BE2C (cell line): ENCODE measurements around the gene CDKL2.

Source experiments
- DNase-seq: peaks from one replicate; pipeline ENCODE4 v3.0.0-alpha.2; 2020
- H3K27me3 ChIP-seq: fragments of 250-450 bp; sonication (Bioruptor Pico); 2 replicates; pipeline ENCODE4 v1.5.1; 2020; ENCODE audit warnings: mild to moderate bottlenecking
- H3K36me3 ChIP-seq: fragments of 250-450 bp; sonication (Bioruptor Pico); 2 replicates; pipeline ENCODE4 v1.5.1; 2020; ENCODE audit warnings: mild to moderate bottlenecking
- H3K4me1 ChIP-seq: fragments of 250-450 bp; sonication (Bioruptor Pico); 2 replicates; pipeline ENCODE4 v1.5.1; 2020
- H3K4me3 ChIP-seq: 2 replicates; pipeline ENCODE4 v1.5.1; 2011; ENCODE audit warnings: low read depth, low read length
- H3K9me3 ChIP-seq: fragments of 250-450 bp; sonication (Bioruptor Pico); 2 replicates; pipeline ENCODE4 v1.5.1; 2020
- CTCF ChIP-seq: IDR thresholded peaks from 2 replicates; pipeline ENCODE4 v1.5.1; 2012; ENCODE audit warnings: mild to moderate bottlenecking, low read depth, low read length

Gene CDKL2

GRCh38 chr4:75621715-75622114 is 8.6 kb downstream of the CDKL2 start:
- Histone ChIP-seq H3K36me3 (no peaks in the 10 kb centered on the region), H3K4me1 (no peaks in the 10 kb centered on the region), H3K4me3 (no peak overlapping the region), H3K27me3 (no peaks in the 10 kb centered on the region), H3K9me3 (no peaks in the 10 kb centered on the region)
- no peak for TF ChIP-seq CTCF
- DNase-seq, result no peak

- no peaks in the 10 kb centered on the region for H3K9me3 ChIP-seq
- DNase-seq, result no peak
- no peaks in the 10 kb centered on the region for H3K36me3 ChIP-seq
- TF ChIP-seq CTCF, result no peak
- H3K4me3 ChIP-seq, result no peak overlapping the region
- no peaks in the 10 kb centered on the region for H3K27me3 ChIP-seq
- no peaks in the 10 kb centered on the region for H3K4me1 ChIP-seq
These were observed 18.0 kb downstream of the CDKL2 start for GRCh38 chr4:75612306-75612705.

GRCh38 chr4:75605928-75606327 is 24.4 kb downstream of the CDKL2 start:
- no peak for TF ChIP-seq CTCF
- no peaks in the 10 kb centered on the region for H3K36me3 ChIP-seq
- no peak for DNase-seq
- H3K27me3 ChIP-seq, result no peaks in the 10 kb centered on the region
- H3K4me3 ChIP-seq, result no peak overlapping the region
- no peaks in the 10 kb centered on the region for H3K4me1 ChIP-seq
- no peaks in the 10 kb centered on the region for H3K9me3 ChIP-seq

- no peaks in the 10 kb centered on the region for H3K27me3 ChIP-seq
- no peak for TF ChIP-seq CTCF
- no peaks in the 10 kb centered on the region for H3K4me1 ChIP-seq
- no peak overlapping the region for H3K4me3 ChIP-seq
- H3K36me3 ChIP-seq, result no peaks in the 10 kb centered on the region
- no peaks in the 10 kb centered on the region for H3K9me3 ChIP-seq
- DNase-seq, result no peak
These were observed 30.7 kb downstream of the CDKL2 start for GRCh38 chr4:75599647-75600046.

GRCh38 chr4:75598390-75598789 is 31.9 kb downstream of the CDKL2 start:
- no peak for TF ChIP-seq CTCF
- no peaks in the 10 kb centered on the region for H3K36me3 ChIP-seq
- H3K4me3 ChIP-seq, result no peak overlapping the region
- no peaks in the 10 kb centered on the region for H3K4me1 ChIP-seq
- no peaks in the 10 kb centered on the region for H3K27me3 ChIP-seq
- H3K9me3 ChIP-seq, result no peaks in the 10 kb centered on the region
- DNase-seq, result no peak

GRCh38 chr4:75596061-75596460 is 34.3 kb downstream of the CDKL2 start:
- Histone ChIP-seq H3K4me3 (no peak overlapping the region), H3K27me3 (no peaks in the 10 kb centered on the region), H3K36me3 (no peaks in the 10 kb centered on the region), H3K4me1 (no peaks in the 10 kb centered on the region), H3K9me3 (no peaks in the 10 kb centered on the region)
- no peak for DNase-seq
- TF ChIP-seq CTCF, result no peak
